GF-D8 (cell line): ENCODE results near the gene ELOVL4.

Experiments used
- DNase-seq: peaks from one replicate; lab custom pipeline; 2025; lab: John Stamatoyannopoulos, UW

The ELOVL4 gene

DNA sequence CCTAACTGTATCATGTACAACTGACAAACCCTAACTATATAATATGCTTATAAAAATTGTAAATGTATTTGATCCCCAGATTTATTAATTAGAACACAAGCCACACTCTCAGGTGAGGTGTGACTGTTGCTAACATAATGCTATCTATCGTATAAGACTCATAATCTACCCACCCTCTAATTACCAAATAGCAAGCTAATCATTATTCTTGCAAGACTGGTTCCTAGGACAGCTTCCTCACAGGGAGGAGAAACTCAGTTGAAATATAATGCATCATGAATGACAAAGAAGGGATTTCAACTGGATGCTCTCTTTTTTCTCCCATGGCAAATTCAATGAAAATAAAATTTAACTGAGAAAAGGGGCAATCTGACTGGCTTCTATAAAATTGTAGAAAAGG is 35.4 kb downstream of the ELOVL4 start:
- DNase-seq = no peak

GRCh38 chr6:79909517-79909916 is 37.8 kb downstream of the ELOVL4 start:
- DNase-seq = no peak

DNA sequence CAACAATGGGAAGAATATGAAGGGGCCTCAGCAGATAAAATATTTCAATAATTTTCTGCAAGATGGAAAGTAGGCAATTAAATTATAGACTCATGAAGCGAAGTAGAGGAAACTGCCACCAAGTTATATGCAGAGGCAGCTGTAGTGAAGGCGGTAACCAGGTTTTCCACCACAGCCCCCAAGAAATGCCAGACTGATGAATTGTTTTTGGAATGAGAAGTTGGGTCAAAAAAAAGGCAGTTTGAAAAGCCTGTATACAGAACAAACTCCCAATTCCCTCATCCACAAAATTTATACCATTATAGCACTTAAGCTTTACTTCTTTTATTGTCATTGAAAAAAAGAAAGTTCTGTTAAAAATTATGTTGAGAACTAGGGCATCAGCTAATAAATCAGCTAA is 45.3 kb downstream of the ELOVL4 start:
- DNase-seq = no peak

DNA sequence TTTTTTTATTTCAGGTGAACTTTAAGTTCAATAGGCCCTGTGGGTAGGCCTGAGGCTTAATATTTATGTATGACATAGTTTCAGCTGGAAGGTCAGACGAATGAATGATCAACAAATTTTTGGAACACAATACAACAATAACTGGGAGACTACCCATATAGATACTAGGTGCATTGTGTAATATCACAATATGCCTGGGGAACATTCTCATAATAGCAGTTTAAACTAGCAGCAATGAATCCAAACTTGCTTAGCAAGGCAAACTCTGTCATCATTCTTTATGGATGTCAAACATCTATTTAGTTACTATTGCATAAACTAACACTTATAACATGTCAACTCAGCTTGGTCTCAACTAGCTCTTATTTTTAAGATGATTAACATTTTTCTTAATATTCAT is 49.3 kb downstream of the ELOVL4 start:
- DNase-seq = no peak

- DNase-seq = no peak
These were observed 51.3 kb downstream of the ELOVL4 start for GRCh38 chr6:79896075-79896449.

- DNase-seq = no peak
These were observed 51.8 kb downstream of the ELOVL4 start for GRCh38 chr6:79895382-79896074.

DNA sequence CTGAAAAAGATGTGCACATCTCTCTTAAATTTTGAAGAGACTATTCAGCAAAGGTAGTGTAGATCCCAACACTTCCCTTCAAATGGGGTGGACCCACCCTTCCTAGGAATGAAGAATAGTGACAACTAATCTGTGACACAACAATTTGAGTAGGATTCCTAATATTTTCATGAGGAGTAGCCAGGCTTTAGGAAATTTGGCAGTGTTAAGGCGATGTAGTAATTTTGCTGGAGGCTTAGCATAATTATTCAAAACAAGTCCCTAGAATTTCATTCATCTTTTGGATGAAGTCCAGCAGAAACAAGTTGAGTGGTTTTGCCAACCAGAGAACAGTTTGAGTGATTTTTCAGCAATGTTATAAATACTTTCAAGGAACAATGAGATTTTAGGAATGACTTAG is 52.4 kb downstream of the ELOVL4 start:
- DNase-seq = no peak

DNA sequence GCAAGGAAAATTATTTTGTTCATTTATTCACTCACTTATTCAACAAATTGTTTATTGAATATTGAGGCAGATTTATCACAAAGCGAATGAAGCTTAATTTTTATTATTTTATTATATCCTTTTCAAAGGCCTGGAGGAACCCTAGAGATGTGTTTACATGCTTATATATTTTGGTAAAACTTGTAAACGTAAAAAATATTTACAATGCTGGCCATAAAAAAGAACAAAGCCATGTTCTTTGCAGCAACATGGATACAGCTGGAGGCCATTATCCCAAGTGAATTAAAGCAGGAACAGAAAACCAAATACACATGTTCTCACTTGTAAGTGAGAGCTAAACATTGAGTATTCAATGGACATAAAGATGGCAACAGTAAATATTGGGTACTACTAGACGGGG is 58.8 kb downstream of the ELOVL4 start:
- no peak for DNase-seq

DNA sequence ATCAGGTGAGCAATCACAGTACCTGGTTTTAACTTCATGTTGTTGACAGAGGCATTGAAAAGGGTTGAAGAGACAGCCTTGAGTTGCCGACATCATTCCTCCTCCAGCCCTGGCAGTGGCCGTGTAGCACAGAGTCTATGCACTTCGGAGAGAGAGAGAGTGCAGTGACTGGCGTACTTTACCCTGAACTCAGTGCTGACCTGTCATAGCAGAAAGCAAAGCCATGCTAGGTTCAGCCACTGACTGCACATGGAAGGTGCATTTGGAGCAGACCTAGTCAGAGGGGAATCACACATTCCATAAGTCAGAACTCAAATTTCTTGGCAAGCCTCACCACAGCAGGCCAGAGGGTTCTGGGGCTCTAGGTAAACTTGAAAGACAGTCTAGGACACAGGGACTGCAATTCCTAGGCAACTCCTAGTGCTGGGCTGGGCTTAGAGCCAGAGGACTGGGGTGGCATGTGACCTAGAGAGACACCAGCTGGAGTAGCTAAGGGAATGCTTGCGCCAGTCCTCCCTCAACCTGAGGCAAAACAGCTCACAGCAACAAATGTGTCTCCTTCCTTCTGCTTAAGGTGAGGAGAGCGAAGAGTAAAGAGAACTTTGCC is 69.1 kb downstream of the ELOVL4 start:
- no peak for DNase-seq

DNA sequence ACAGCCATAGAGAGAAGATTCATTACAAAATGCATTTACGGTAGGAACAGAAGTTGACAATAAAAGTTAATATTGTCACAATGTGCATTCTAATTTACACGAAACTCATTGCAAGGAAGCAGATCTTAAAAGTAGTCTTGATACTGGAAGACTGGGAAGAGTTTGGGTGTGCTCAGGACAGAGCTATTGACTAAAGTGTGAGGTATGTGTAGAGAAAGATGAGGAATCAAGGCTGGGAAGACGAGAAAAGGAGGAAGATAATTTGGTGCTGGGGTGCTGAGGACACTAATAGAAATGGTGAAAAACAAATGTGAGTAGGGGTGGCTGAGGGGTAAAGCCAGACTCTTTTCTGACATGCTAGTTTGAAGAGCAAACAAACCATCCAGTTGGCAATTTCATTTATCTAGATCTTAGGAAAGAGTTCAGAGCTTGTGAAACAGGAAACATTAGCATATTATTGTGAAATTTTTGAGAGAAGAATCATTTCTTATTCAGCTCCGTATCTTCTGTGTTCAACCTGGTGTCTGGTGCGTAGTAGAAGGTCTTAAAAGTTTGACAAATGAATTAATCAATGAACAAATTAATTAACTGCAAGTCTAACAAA is 72.7 kb downstream of the ELOVL4 start:
- peak; percentile 24 for DNase-seq

DNA sequence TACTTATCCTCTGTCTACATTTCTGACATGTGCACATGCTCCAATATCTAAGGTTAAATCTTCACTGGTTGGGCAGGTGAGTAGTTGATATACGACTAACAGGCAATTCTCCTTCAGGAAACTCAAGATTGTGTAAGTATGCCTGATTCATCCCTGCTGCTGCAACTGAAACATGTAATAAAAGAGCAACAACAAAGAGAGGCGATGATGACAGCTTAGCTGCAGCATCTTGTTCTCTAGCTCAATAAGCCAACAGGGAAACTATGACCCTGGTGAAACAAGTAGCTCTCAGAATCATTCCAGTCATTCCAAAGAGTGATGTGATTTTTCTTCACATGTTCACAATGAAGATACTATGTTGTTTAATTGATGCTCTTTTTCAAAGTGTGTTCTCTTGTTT is 74.4 kb downstream of the ELOVL4 start:
- no peak for DNase-seq

GRCh38 chr6:79872303-79872702 is 75.0 kb downstream of the ELOVL4 start:
- no peak for DNase-seq

DNA sequence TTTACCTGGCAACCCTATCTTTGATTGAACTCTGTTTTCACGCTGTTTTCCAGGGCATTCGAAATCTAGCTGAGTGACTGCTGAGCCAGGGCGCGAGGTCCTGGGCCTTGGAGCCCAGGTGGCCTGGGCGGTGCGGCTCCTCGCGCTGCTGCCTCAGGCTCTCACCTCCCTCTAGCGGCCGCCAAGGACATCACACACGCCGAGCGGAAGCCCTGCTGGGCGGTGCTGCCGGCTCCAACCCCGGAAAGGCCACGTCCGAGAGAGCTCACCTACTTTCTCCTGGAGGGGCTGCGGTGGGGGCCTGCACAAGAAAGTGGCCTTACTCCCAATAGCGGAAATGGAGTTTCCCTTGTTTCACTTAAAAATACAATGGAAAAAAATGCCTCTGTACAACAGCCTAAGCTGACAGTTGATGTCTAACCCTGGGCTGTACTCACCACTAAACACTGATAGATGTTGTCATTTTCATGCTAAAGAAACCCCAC is 77.7 kb downstream of the ELOVL4 start:
- DNase-seq = peak; percentile 9

DNA sequence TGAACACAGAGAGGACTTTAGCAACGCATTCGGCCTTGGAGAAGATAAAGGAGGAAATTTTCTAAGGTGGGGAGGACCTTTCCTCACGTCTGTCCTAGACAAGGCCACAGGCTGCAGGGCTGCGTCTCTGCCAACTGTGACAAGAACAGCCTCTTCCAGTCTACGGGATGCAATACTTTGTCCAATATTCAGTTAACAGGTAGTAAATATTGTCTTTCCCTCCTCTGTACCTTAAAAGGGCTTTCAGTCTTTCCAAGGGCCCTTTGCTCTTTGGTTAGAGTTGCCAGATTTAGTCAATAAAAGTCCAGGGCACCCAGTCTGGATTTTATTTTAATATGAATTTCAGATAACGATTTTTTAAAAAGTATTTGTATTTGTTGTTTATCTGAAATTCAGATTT is 78.2 kb downstream of the ELOVL4 start:
- no peak for DNase-seq

GRCh38 chr6:79868098-79868722 is 79.1 kb downstream of the ELOVL4 start:
- DNase-seq = peak; percentile 33
